Activated CD4-positive, alpha-beta T cell treated with anti-CD3 and anti-CD28 coated beads for 48 hours (primary cell): ENCODE results near the gene ABHD2.
"Not testable (repeated sequence)": the region's sequence is repeated elsewhere in the genome, so short reads cannot be mapped to it uniquely, and the experiment has no call there.

Experiments
- DNase-seq: peaks from one replicate; pipeline ENCODE4 v3.0.0-alpha.2; 2020

ABHD2 gene

DNA sequence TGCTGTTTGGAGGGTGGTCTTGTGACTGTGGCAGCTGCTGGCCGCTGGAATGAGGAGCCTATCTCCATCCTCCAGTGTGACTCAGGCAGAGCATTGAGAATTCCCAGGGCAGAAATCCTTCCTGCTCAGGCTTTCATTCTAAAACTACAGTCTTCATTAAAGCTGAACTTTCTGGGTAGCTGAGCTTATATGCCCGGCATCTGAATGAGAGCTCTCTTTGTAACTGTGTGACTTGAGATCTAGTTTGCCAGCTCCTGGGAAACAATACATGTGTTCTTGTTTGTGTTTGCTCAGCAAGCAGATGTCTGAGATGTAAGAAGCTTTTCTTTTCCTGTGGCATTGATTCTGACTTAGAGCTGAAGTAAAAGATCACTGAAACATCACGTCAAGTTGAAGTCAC lies 110.7 kb downstream of the ABHD2 start:
- no peak for DNase-seq

GRCh38 chr15:89199746-89200145 lies 111.5 kb downstream of the ABHD2 start:
- DNase-seq, result no peak

DNA sequence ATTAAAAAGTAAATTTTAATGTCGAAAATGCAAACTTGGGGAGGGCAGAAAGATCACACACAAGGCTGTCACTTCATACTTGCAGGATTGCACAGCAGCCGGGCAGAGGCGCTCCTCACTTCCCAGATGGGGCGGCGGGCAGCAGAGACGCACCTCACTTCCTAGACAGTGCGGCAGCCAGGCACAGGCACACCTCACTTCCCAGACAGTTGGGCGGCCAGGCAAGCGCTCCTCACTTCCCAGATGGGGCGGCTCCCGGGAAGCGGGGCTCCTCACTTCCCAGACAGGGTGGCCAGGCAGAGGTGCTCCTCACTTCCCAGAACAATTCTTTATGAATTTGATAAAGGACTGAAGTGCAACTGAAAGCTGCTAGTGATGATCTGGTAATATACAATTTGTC lies 111.9 kb downstream of the ABHD2 start:
- DNase-seq, result no peak

DNA sequence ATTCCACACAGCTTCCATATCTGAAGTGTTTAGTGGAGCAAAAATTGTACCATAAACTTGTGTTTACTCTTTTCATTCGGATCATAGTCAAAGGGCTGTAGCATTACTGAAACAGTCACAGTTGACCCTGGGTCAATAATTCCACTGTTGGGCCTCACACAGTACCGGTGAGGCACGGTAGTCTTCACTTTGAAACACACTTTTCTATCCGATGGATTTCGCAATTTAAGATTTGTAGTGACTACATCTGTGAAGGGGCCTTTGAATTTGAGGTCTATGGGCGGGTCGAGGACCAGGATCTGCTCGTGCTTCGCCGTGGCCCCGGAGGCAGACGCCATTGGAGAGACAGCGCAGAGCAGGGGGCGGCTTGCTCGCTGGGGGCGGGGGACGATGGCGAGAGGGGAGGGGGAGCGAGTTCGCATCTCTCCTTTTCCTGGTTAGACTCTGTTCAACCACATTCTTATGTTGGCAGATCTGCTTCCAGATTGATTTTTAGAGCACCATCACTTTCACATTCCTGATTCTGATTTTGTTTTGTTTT lies 113.3 kb downstream of the ABHD2 start:
- no peak for DNase-seq

GRCh38 chr15:89203705-89204273 lies 115.5 kb downstream of the ABHD2 start:
- DNase-seq, result peak; percentile 47

- DNase-seq, result no peak
Measured at GRCh38 chr15:89205991-89206585, 117.8 kb downstream of the ABHD2 start.

GRCh38 chr15:89206908-89207331 lies 118.7 kb downstream of the ABHD2 start:
- peak; percentile 85 for DNase-seq

DNA sequence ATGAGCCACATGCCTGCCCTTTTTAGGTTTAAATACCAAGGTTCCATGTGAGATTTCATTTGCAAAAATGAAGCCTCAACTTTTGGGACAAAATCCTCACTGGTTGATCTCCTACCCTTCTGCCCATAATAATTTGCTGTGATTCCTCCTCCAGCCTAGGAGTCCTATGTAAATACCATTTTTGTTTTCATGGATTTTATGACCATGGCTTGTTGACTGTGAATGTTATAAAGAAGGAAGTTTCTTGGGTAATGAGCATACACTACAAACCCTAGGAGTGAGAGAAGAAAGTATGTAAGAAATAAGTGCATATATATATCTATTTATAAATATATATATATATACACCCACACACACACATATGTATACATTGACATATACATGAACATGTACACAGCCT lies 120.0 kb downstream of the ABHD2 start:
- no peak for DNase-seq

DNA sequence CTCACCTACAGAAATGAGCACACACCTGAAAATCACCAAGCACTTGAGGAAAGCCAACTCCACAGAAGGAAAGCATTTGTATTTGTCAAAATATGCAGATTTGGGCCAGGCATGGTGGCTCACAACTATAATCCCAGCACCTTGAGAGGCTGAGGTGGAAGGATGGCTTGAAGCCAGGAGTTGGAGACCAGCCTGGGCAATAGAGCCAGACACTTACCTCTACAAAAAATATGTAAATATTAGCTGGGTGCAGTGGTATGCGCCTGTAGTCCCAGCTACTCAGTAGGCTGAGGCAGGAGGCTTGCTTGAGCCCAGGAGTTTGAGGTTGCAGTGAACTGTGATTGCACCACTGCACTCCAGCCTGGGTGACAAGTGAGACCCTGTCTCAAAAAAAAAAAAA lies 120.8 kb downstream of the ABHD2 start:
- DNase-seq, result no peak

GRCh38 chr15:89211678-89212170 lies 123.5 kb downstream of the ABHD2 start:
- DNase-seq, result no peak

GRCh38 chr15:89215627-89216026 lies 127.4 kb downstream of the ABHD2 start:
- DNase-seq, result no peak

- DNase-seq, result no peak
Measured at GRCh38 chr15:89217031-89217430, 128.8 kb downstream of the ABHD2 start.

- DNase-seq, result no peak
Measured at GRCh38 chr15:89217686-89218376, 129.6 kb downstream of the ABHD2 start.

DNA sequence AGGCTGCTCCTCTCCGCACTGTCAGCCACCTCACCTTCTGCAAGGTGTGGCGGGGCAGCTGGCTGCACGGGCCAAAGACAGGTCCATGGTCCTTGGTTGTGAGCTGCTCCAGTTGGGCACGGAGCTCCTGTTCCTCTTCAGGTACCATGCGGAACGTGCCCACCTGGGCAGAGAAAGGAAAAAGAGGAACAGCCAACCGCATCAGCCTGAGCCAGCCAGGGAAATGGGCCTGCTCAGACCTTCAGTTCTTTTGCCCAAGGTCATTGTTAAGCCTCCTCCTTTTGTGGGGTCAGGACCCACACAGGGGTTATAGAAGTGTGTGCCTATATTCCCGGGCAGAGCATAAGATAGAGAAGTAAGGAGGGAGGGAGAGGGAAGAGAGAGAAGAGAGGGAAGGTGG lies 130.3 kb downstream of the ABHD2 start:
- no peak for DNase-seq

GRCh38 chr15:89221543-89221942 lies 133.3 kb downstream of the ABHD2 start, which contains the start of gene RLBP1:
Gene RLBP1, minus strand, starts transcription at chr15:89221579. Its CDS starts 2,604 bp downstream, at chr15:89218975.
- DNase-seq, result no peak

GRCh38 chr15:89225588-89225987 lies 137.3 kb downstream of the ABHD2 start:
- DNase-seq, result no peak

DNA sequence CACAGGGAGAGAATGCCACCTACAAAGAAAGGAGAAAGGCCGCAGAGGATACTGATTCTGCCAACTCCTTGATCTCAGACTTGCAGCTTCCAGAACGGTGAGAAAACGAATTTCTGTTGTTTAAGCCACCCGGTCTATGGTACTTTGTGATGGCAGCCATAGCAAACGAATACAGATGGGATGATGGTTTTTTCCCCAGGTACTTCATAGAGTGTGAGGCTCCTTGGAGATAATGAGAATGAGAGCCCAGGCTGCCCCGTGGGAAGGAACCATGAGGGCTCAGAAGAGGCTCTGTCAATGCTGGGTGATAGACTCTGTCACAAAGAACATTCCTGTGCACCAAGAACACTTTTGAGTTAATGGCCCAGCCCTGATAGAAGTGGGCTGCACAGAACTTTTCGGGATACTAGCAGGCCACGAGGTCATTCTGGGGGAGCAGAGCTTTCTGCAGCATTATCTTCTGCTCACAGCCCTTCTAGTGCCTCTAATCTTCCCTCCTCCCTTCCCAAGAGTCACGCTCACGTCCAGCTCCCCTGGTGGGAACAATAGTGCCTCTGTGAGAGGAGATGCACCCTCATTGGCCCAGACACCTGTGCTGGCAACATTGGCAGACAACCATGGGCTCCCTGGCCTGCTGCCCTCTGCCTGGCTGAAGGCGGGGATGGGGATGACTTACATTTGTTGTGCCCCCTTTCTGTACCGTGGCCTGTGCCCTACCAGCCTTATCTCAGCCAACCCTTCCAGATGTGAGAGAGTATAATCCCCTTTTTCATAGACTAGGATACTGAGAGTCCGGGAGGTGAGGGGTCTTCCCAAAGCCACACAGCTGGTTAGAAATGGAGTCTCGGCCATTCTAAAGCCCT lies 138.3 kb downstream of the ABHD2 start:
- no peak for DNase-seq

GRCh38 chr15:89227425-89227824 lies 139.2 kb downstream of the ABHD2 start:
- DNase-seq, result no peak

GRCh38 chr15:89230277-89230676 lies 142.0 kb downstream of the ABHD2 start:
- DNase-seq, result no peak

- DNase-seq, result no peak
Measured at GRCh38 chr15:89231832-89232231, 143.6 kb downstream of the ABHD2 start.

GRCh38 chr15:89239883-89240810 lies 151.9 kb downstream of the ABHD2 start:
- DNase-seq, result not testable (repeated sequence)
